AG04449 (cell line): ENCODE data around the gene TCFL5.
"Not testable (repeated sequence)": the region's sequence is repeated elsewhere in the genome, so short reads cannot be mapped to it uniquely, and the experiment has no call there.

ENCODE experiments used
- CTCF ChIA-PET: fragments of 350-600 bp; formaldehyde crosslinking; extraction: SDS; loops from one replicate; lab custom pipeline; 2021; ENCODE audit warnings: antibody characterized with exemption; lab: Yijun Ruan, JAX
- POLR2A ChIA-PET: fragments of 400-600, 350-600 bp; formaldehyde crosslinking; extraction: SDS; loops from one replicate; lab custom pipeline; 2020; ENCODE audit warnings: antibody characterized with exemption, inconsistent platforms; lab: Yijun Ruan, JAX
- DNase-seq: peaks from one replicate; pipeline ENCODE4 v3.0.0-alpha.2; 2010; ENCODE audit warnings: low read depth, low spot score
- H3K4me3 ChIP-seq: 2 replicates; pipeline ENCODE4 v1.5.1; 2011; ENCODE audit warnings: low read depth, mild to moderate bottlenecking, control low read depth, low read length
- CTCF ChIP-seq: IDR thresholded peaks from one replicate; pipeline ENCODE4 v1.5.1; 2011; ENCODE audit warnings: mild to moderate bottlenecking, moderate library complexity, low read length, control low read depth, inconsistent platforms; ENCODE audit not compliant: insufficient read depth; ENCODE audit errors: missing control alignments

TCFL5 gene

DNA sequence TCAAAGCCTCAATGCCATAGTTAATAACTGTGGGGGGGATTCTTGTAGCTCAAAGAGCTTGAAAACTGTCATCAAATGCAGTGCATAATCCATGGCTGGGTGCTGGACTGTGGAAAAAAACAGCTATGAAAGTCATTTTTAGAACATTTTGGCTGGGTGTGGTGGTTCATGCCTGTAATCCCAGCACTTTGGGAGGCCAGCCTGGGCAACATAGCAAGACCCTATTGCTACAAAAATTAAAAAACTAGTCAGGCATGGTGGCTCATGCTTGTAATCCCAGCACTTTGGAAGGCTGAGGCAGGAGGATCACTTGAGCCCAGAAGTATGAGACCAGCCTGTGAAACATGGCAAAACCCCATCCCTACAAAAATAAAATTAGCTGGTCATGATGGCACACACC is 12.2 kb downstream of the TCFL5 start:
- no peak overlapping the region for H3K4me3 ChIP-seq
- no peak for TF ChIP-seq CTCF
- POLR2A ChIA-PET: no interaction called here
- no peak for DNase-seq
- CTCF ChIA-PET: interaction anchor here (2.2 to 2.4 kb wide), 2 partner anchors 11 to 41 kb away, joined by 8 to 11 read pairs; no protein-coding TSS in a partner anchor

- DNase-seq, POLR2A ChIA-PET: not testable (repeated sequence)
- CTCF ChIA-PET: interaction anchor here (2.2 to 2.4 kb wide), 2 partner anchors 11 to 41 kb away, joined by 8 to 11 read pairs; no protein-coding TSS in a partner anchor
These were observed 12.7 kb downstream of the TCFL5 start for GRCh38 chr20:62848917-62849316.

GRCh38 chr20:62846166-62846890 is 15.3 kb downstream of the TCFL5 start:
- CTCF ChIA-PET: interaction anchor here (1.2 to 3.0 kb wide), 8 partner anchors 10 to 181 kb away, joined by 3 to 9 read pairs (median 4); no protein-coding TSS in a partner anchor
- H3K4me3 ChIP-seq: no peak overlapping the region
- DNase-seq: no peak
- POLR2A ChIA-PET: no interaction called here
- no peak for TF ChIP-seq CTCF

More at GRCh38 chr20:62848917-62849316, 12.7 kb downstream of the TCFL5 start:
- not testable (repeated sequence) for H3K4me3 ChIP-seq

- no peak for DNase-seq
- ChIA-PET CTCF (interaction anchor here (0.8 to 3.0 kb wide), 9 partner anchors 10 to 180 kb away, joined by 3 to 9 read pairs (median 3); no protein-coding TSS in a partner anchor), POLR2A (no interaction called here)
- no peak overlapping the region for H3K4me3 ChIP-seq
- TF ChIP-seq CTCF: no peak
These were observed 16.0 kb downstream of the TCFL5 start for GRCh38 chr20:62845416-62846160.

GRCh38 chr20:62844182-62844581 is 17.4 kb downstream of the TCFL5 start:
- DNase-seq: no peak
- no peak overlapping the region for H3K4me3 ChIP-seq
- CTCF ChIA-PET: no interaction called here
- POLR2A ChIA-PET: interaction anchor here (0.6 kb wide), 1 partner anchor 105 kb away, joined by 3 read pairs; no protein-coding TSS in a partner anchor
- no peak for TF ChIP-seq CTCF

DNA sequence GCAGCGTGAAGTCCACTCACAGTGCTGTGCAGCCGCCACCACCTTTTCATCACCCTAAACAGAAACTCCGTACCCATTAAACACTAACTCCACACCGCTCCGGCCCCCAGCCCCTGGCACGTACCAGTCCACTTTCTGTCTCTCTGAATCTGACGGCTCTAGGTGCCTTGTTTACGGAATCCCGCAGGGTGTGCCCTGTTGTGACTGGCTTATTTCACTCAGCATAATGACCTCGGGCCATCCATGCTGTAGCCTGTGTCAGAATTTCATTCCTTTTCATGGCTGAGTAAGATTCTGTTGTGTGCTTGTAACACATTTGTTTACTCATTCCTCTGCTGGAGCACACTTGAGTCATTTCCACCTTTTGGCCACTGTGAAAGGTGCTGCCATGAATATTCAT is 18.0 kb downstream of the TCFL5 start:
- no peak for TF ChIP-seq CTCF

More for the DNA sequence above, 18.0 kb downstream of the TCFL5 start:
- ChIA-PET CTCF (no interaction called here), POLR2A (no interaction called here)
- no peak for DNase-seq
- H3K4me3 ChIP-seq: no peak overlapping the region
